Measurements from ENCODE around the gene HSD3B7. TPM values are rescaled to one million over a fixed set of nuclear protein-coding genes. Genes with fewer than 3 reads are reported as not detected.
"Not testable (repeated sequence)": the region's sequence is repeated elsewhere in the genome, so short reads cannot be mapped to it uniquely, and the experiment has no call there.

The HSD3B7 gene
- 1 to 10 TPM; 1.2 to 1.9 TPM for total RNA-seq
- polyA plus RNA-seq, result under 1 TPM in 2 of 3 donors, not detected in 1; 0.07 to 0.08 TPM
- 0 to 2.9 (median 1.8) reads per million in 6 experiments for total RNA-seq

GRCh38 chr16:30984669-30985400 is at the start of gene HSD3B7:
Gene HSD3B7, plus strand, starts transcription at chr16:30985207. Its CDS starts 452 bp downstream, at chr16:30985659.
- H3K4me1 Mint-ChIP-seq, result peaks cover 0 to 4% (median 1%) of the 10 kb centered on the region in 4 donors
- no peak within 1 kb of the TSS for H3K4me3 Mint-ChIP-seq
- DNase-seq (peak; percentile 51 to 87 (median 75)), ATAC-seq (peak; percentile 75 to 90)
- H3K27me3 Mint-ChIP-seq, result no peaks in the 10 kb centered on the region
- no peaks in the 10 kb centered on the region for H3K9me3 Mint-ChIP-seq
- POLR2A ChIA-PET, result interaction anchor here (0.5 to 1.9 kb wide), 8 partner anchors 9 to 460 kb away, joined by 3 to 6 read pairs (median 4); partner anchors contain the start of genes ZNF646 and ZNF668
- H3K27ac Mint-ChIP-seq, result peak within 1 kb of the TSS in 1 of 10 donors; percentile 49
- peaks cover 0 to 32% (median 4%) of the 10 kb centered on the region in 3 donors for H3K36me3 Mint-ChIP-seq

DNA sequence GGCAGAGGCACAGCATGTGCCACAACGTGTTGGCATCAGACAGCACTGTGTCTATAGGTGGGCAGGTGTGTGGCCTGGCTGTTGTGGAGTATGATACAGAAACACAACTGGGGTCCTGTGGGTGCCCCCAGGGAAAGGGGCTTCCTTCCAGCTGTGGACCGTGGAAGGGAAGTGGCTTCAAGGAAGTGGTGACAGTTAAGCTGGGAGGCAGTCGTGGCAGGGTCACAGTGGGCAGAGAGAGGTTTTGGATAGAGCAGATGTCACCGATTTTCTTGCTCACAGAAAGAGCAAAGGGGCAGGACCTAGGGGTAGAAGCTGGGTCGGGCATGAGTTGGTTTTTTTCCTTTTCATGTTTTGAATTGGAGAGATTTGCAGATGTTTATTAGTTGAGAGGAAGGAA is 47.3 kb upstream of the HSD3B7 start:
- Mint-ChIP-seq H3K4me3 (no peak overlapping the region), H3K27me3 (no peaks in the 10 kb centered on the region), H3K9me3 (no peaks in the 10 kb centered on the region), H3K4me1 (peaks cover 17 to 31% (median 29%) of the 10 kb centered on the region in 4 donors), H3K36me3 (peaks cover 0 to 4% (median 0%) of the 10 kb centered on the region in 3 donors), H3K27ac (peak overlapping the region in 2 of 10 donors; percentile 0 to 80)
- ATAC-seq (no peak), DNase-seq (no peak)
- POLR2A ChIA-PET, result no interaction called here

GRCh38 chr16:30939571-30939970 is 45.4 kb upstream of the HSD3B7 start:
- H3K4me3 Mint-ChIP-seq, DNase-seq: not testable (repeated sequence)

GRCh38 chr16:30941600-30942425 is 43.2 kb upstream of the HSD3B7 start:
- H3K4me3 Mint-ChIP-seq, result peak overlapping the region in 2 of 10 donors; percentile 12 to 55
- H3K9me3 Mint-ChIP-seq, result no peaks in the 10 kb centered on the region
- H3K36me3 Mint-ChIP-seq, result peaks cover 0 to 7% (median 4%) of the 10 kb centered on the region in 3 donors
- H3K27me3 Mint-ChIP-seq, result no peaks in the 10 kb centered on the region
- peak overlapping the region in 4 of 10 donors; percentile 34 to 62 (median 48) for H3K27ac Mint-ChIP-seq
- POLR2A ChIA-PET, result interaction anchor here (0.5 to 2.3 kb wide), 8 partner anchors 11 to 238 kb away, joined by 3 to 10 read pairs (median 4); partner anchors contain the start of gene FUS
- DNase-seq (peak in 9 of 10 donors; percentile 36 to 67 (median 52)), ATAC-seq (peak; percentile 93 to 98)
- peaks cover 14 to 21% (median 19%) of the 10 kb centered on the region in 4 donors for H3K4me1 Mint-ChIP-seq

More at GRCh38 chr16:30939571-30939970, 45.4 kb upstream of the HSD3B7 start:
- peaks cover 18 to 31% (median 29%) of the 10 kb centered on the region in 4 donors for H3K4me1 Mint-ChIP-seq
- not testable (repeated sequence) for H3K9me3 Mint-ChIP-seq, ATAC-seq, H3K27ac Mint-ChIP-seq, H3K27me3 Mint-ChIP-seq, H3K36me3 Mint-ChIP-seq
- POLR2A ChIA-PET, result interaction anchor here (0.6 to 1.1 kb wide), 2 partner anchors 13 to 15 kb away, joined by 3 to 4 read pairs; no protein-coding TSS in a partner anchor

DNA sequence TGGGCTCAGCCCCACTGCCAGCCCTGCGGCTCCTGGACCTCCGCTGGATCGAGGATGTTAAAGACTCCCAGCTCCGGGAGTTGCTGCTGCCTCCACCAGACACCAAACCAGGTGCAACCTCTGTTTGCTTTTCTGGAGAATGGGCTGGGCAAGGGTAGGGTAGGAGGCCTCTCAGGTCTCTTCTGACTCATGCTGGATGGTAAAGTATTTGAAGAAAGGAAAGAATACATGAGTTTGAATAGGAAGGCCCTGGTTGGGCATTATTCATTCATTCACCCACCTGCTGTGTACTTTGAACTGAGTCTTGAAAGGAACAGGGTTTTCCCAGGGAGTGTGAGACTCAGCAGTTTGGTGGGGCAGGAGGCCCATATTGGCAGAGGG is 42.6 kb upstream of the HSD3B7 start:
- Mint-ChIP-seq H3K27me3 (no peaks in the 10 kb centered on the region), H3K27ac (peak overlapping the region in 4 of 10 donors; percentile 4 to 77 (median 37)), H3K4me3 (no peak overlapping the region), H3K4me1 (peaks cover 11 to 21% (median 18%) of the 10 kb centered on the region in 4 donors), H3K9me3 (no peaks in the 10 kb centered on the region), H3K36me3 (peaks cover 0 to 7% (median 4%) of the 10 kb centered on the region in 3 donors)
- ATAC-seq, result no peak
- DNase-seq, result no peak
- POLR2A ChIA-PET, result interaction anchor here (0.5 to 2.3 kb wide), 8 partner anchors 11 to 495 kb away, joined by 3 to 10 read pairs (median 4); partner anchors contain the start of gene FUS

DNA sequence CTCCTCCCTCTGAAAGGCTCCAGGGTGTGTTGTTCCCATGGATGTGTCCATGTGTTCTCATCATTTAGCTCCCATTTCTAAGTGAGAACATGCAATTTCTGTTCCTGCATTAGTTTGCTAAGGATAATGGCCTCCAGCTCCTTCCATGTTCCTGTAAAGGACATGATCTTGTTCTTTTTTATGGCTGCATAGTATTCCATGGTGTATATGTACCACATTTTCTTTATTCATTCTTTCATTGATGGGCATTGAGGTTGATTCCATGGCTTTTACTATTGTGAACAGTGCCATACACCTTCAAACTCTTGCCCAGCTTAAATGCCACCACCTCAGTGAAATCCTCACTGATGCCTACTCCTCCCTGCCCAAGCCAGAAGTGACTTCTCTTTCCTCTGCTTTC is 40.7 kb upstream of the HSD3B7 start:
- POLR2A ChIA-PET, result interaction anchor here (0.7 to 0.8 kb wide), 2 partner anchors 130 to 197 kb away, joined by 3 to 12 read pairs; partner anchors contain the start of genes ZNF646 and ZNF668

DNA sequence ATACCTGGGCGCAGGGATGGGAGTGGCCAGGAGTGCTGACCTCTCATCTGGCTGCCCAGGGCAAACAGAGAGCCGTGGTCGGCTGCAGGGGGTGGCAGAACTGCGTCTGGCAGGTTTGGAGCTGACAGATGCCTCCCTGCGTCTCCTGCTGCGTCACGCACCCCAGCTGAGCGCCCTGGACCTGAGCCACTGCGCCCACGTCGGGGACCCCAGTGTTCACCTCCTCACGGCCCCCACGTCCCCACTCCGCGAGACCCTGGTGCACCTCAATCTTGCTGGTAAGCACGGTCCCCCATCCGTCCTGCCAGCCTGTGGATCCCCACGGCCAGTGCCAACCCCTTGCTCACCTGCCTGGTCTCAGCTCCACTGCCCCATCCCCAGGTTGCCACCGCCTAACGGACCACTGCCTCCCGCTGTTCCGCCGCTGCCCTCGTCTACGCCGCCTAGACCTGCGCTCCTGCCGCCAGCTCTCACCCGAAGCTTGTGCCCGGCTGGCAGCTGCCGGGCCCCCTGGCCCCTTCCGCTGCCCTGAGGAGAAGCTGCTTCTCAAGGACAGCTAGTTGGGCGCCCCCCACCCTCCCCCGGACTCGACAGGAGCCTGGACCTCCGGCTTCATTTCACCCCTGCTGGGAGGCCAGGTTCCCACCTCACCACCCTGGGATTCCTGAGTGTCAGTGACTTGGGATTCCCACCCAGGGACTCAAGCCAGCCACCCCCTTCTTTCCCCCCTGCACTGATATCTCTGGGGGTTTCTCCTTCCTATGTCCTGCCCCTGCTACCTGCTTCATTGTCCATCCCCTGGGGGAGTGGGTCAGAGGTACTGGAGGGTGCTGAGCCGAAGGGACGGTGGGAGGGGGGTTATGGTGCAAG is 38.1 kb upstream of the HSD3B7 start:
- no peak for ATAC-seq
- DNase-seq, result no peak
- peaks cover 0 to 6% (median 4%) of the 10 kb centered on the region in 3 donors for H3K36me3 Mint-ChIP-seq
- no peaks in the 10 kb centered on the region for H3K27me3 Mint-ChIP-seq
- H3K27ac Mint-ChIP-seq, result peak overlapping the region in 6 of 10 donors; percentile 37 to 78 (median 51)
- peaks cover 13 to 32% (median 24%) of the 10 kb centered on the region in 4 donors for H3K4me1 Mint-ChIP-seq
- POLR2A ChIA-PET, result interaction anchor here (1.1 kb wide), 1 partner anchor 21 kb away, joined by 3 read pairs; no protein-coding TSS in a partner anchor
- no peaks in the 10 kb centered on the region for H3K9me3 Mint-ChIP-seq
- H3K4me3 Mint-ChIP-seq, result peak overlapping the region in 7 of 10 donors; percentile 8 to 73 (median 26)

More for the DNA sequence above, 40.7 kb upstream of the HSD3B7 start:
- Mint-ChIP-seq H3K4me3 (no peak overlapping the region), H3K4me1 (peaks cover 8 to 20% (median 17%) of the 10 kb centered on the region in 4 donors), H3K27ac (peak overlapping the region in 1 of 10 donors; percentile 66), H3K9me3 (no peaks in the 10 kb centered on the region), H3K36me3 (peaks cover 0 to 7% (median 4%) of the 10 kb centered on the region in 3 donors), H3K27me3 (no peaks in the 10 kb centered on the region)
- ATAC-seq (no peak), DNase-seq (no peak)

DNA sequence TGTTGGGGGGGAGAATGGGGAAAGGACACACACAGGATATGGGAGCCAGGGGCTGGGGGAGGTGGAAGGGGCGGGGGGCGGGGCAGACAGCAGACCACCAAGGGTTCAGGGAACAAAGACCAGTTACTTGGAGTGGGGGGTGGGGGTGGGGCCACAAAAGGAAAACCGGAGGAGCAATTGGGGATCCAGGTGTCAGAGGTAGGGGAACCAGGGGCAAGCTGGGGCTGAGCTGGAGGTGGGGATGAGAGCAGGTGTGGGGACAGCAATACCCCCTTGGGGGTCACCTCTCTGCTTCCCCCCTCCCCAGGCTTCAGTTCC is 37.5 kb upstream of the HSD3B7 start:
- no peak for DNase-seq
- POLR2A ChIA-PET, result interaction anchor here (1.1 kb wide), 1 partner anchor 21 kb away, joined by 3 read pairs; no protein-coding TSS in a partner anchor
- H3K36me3 Mint-ChIP-seq, result peaks cover 0 to 6% (median 4%) of the 10 kb centered on the region in 3 donors
- H3K27ac Mint-ChIP-seq, result peak overlapping the region in 1 of 10 donors; percentile 40
- ATAC-seq, result no peak
- no peak overlapping the region for H3K4me3 Mint-ChIP-seq
- no peaks in the 10 kb centered on the region for H3K27me3 Mint-ChIP-seq
- H3K4me1 Mint-ChIP-seq, result peaks cover 13 to 28% (median 18%) of the 10 kb centered on the region in 4 donors
- no peaks in the 10 kb centered on the region for H3K9me3 Mint-ChIP-seq

GRCh38 chr16:30947859-30948666 is 36.9 kb upstream of the HSD3B7 start:
- Mint-ChIP-seq H3K36me3 (peaks cover 0 to 4% (median 4%) of the 10 kb centered on the region in 3 donors), H3K4me3 (peak overlapping the region in 8 of 10 donors; percentile 4 to 88 (median 24)), H3K4me1 (peaks cover 11 to 24% (median 14%) of the 10 kb centered on the region in 4 donors), H3K27me3 (no peaks in the 10 kb centered on the region), H3K9me3 (no peaks in the 10 kb centered on the region), H3K27ac (peak overlapping the region in 6 of 10 donors; percentile 6 to 78 (median 55))
- DNase-seq, result peak in 4 of 10 donors; percentile 20 to 72 (median 28)
- peak; percentile 37 to 41 for ATAC-seq
- POLR2A ChIA-PET, result interaction anchor here (0.6 to 1.9 kb wide), 2 partner anchors 10 to 882 kb away, joined by 3 to 6 read pairs; partner anchors contain the start of gene SETD1A
